C4-2B (cell line): ENCODE measurements around the gene POR.
A peak's percentile ranks its signal among the peaks of the same experiment; 100 is the strongest.

ENCODE experiments used
- H3K27ac ChIP-seq: fragments of 450-650 bp; 2 replicates; pipeline ENCODE4 v1.5.1; 2017
- CTCF ChIP-seq: fragments of 450-650 bp; conservative IDR thresholded peaks from 2 replicates; pipeline ENCODE4 v1.5.1; 2017; ENCODE audit warnings: mild to moderate bottlenecking
- ZFX ChIP-seq: fragments of 450-650 bp; IDR thresholded peaks from 2 replicates; pipeline ENCODE4 v1.6.1; 2017

The POR gene

GRCh38 chr7:75943864-75944263 is 28.9 kb downstream of the POR start:
- no peak for TF ChIP-seq ZFX
- no peak for TF ChIP-seq CTCF

GRCh38 chr7:75944507-75944906 is 29.6 kb downstream of the POR start:
- TF ChIP-seq ZFX (no peak), CTCF (no peak)
- H3K27ac ChIP-seq: no peak overlapping the region

More at GRCh38 chr7:75943864-75944263, 28.9 kb downstream of the POR start:
- no peak overlapping the region for H3K27ac ChIP-seq

GRCh38 chr7:75945297-75946168 is 30.6 kb downstream of the POR start:
- H3K27ac ChIP-seq: 0 out of 2 replicates have a peak overlapping the region, but pooled peaks have one; percentile 8
- TF ChIP-seq CTCF: no peak
- no peak for TF ChIP-seq ZFX

- no peak overlapping the region for H3K27ac ChIP-seq
- no peak for TF ChIP-seq CTCF
- TF ChIP-seq ZFX: no peak
Observed at GRCh38 chr7:75946207-75946855, 31.4 kb downstream of the POR start.

GRCh38 chr7:75948179-75948578 is 33.2 kb downstream of the POR start:
- no peak for TF ChIP-seq CTCF
- no peak for TF ChIP-seq ZFX
- H3K27ac ChIP-seq: no peak overlapping the region

DNA sequence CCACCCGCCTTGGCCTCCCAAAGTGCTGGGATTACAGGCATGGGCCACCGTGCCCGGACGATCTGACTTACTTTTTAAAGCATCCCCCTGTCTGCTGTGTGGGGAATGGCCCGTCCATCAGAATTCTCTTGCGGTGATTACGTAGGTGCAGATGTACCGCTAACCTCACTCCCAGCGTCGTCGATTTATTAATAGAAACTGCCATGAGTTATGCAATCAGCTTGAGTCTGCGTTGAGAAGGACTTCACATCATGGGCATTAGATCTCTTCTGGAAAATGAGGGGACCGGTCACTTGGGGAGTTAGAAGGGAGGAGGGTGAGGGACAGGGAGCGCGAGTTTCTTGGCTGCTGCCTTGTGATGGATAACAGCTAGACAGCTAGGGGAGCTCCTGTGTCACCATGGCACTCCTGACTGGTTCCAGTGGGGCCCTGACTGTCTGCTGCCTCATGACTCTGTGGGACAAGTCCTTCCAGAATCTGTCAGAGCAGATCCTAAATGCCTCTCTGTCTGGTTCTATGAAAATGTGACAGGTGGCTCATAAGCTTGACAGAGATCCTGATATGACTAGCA is 35.2 kb downstream of the POR start:
- no peak overlapping the region; the same call in 1 of the 2 replicates for H3K27ac ChIP-seq
- TF ChIP-seq ZFX (no peak), CTCF (no peak)

- H3K27ac ChIP-seq: no peak overlapping the region; the same call in 1 of the 2 replicates
- TF ChIP-seq ZFX (no peak), CTCF (no peak)
Observed at GRCh38 chr7:75951506-75951905, 36.6 kb downstream of the POR start.
